OCI-M1 (cell line): ENCODE results near the gene TMPRSS6.

Experiments used
- DNase-seq: peaks from one replicate; lab custom pipeline; 2025; lab: John Stamatoyannopoulos, UW

The TMPRSS6 gene

DNA sequence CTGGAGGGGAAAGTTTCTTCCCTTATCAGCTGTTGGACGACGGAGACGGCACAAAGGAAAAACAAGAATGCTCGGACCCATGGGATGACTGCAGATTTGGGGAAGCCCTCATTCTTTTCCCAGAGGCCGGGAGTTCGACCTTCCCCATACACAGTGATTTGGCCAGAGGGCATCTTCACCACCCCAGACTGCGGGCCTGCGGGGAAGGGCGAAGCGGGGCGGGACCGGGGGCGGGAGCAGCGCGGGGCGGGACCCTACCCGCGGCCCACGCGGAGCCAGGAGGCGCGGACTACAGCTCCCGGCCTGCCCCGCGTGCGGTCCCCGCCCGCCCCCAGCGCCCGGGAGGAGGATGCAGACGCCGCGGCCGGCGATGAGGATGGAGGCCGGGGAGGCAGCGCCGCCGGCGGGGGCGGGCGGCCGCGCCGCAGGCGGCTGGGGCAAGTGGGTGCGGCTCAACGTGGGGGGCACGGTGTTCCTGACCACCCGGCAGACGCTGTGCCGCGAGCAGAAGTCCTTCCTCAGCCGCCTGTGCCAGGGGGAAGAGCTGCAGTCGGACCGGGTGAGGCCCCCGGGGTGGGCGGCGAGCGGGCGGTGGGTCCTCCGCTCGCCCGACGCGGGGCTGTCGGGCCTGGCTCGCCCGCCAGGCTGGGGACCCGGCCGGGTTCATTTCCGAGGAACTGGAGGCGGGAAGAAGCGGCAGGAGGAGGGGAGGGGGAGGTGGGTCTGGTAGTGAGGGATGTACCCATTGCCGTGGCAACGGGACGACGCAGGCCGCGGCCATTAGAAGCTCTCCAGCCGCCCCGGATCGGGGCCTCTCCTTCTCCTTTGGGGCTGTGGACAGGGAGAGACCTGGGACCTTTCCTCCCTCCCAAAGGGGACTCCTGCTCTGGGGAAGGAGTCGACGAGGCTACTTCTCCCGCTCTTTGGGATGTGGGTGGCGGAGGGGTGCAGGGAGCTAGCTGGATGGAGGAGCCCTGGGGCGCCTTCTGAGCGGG, 57.8 kb downstream of the TMPRSS6 start, which contains the start of gene KCTD17:
Gene KCTD17, plus strand, starts transcription at position 352 of the 995 bp plus-strand sequence. Its CDS starts 19 bp downstream, at position 371.
- peak; percentile 62 for DNase-seq

GRCh38 chr22:37050913-37051312, 58.6 kb downstream of the TMPRSS6 start:
- DNase-seq: no peak

DNA sequence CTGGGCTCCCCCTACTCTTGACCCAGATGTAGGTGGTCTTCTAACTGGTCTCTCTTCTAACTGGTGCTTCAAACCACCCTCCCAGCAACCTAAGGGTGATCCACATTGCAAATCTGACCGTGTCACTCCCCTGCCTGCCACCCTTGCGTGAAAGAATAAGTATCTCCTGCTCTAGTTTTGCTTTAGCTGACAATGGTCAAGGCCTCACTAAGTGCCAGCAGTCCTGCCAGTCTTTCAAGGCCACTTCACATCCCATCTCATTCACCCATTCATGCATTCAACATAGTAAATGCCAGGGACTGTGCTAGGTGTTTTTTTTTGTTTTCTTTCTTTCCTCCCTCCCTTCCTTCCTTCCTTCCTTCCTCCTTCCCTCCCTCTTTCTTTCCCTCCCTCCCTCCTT, 60.3 kb downstream of the TMPRSS6 start:
- no peak for DNase-seq

GRCh38 chr22:37048133-37048532, 61.4 kb downstream of the TMPRSS6 start:
- no peak for DNase-seq

GRCh38 chr22:37047006-37047405, 62.5 kb downstream of the TMPRSS6 start:
- no peak for DNase-seq

DNA sequence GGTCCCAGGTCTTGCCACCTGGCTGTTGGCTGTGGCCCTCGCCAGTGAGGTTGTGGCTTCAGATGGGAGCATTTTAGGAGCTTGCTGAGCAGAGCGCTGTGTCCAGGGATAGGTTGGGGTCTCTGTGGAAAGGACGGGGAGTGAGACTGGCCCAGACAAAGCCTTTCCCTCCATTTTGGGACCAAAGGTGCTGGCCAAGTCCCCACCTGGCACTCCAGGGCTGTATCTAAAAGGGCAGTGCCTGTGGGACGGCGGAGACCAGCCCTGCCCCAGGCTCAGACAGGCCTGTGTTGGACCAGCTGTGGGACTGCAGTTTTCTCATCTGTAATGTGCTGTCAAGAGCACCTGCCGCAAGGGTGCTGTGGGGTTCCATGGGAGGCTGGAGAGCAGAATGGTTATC, 62.9 kb downstream of the TMPRSS6 start:
- DNase-seq: no peak

- peak; percentile 21 for DNase-seq
These were observed 63.6 kb downstream of the TMPRSS6 start for GRCh38 chr22:37045958-37046357.

GRCh38 chr22:37044634-37045625, 64.6 kb downstream of the TMPRSS6 start:
- no peak for DNase-seq

- DNase-seq: peak; percentile 80
These were observed 65.5 kb downstream of the TMPRSS6 start for GRCh38 chr22:37043828-37044538.

GRCh38 chr22:37043209-37043827, 66.2 kb downstream of the TMPRSS6 start:
- no peak for DNase-seq

DNA sequence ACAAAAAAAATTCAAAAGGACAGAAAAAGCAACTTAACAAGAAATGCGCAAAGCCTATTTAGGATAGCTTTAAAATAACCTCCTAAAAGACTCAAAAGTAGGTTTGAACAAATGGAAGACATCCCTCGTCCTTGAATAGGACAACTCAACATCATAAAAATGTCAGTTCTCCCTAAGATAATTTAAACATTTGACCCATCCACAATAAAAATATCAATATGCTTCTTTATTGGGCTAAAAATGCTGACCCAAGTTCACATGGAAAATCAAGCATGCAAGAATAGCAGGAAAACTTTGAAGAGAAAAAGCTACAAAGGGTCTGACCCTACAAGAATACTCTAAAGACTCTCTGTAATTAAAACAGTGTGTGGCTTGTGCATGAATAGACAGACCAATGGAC, 70.0 kb downstream of the TMPRSS6 start:
- no peak for DNase-seq

DNA sequence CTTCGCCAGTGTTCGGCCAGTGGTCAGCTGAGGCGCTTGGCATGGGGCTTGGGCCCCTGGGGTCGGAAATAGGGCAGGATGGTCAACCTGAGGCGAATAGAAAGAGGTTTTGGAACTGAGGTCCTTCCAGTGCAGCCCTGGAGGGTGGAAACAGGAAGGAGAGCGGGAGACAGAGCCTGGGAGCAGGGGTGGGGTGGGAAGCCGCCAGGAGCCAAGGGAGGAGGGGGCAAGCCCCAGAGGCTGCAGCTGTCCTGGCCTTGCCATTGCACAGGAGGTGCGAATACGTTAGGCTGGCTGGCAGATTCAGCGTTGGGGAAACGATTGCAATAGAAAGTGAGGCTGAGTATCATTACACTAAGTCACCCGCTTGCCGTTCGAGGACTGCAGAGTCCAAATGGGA, 71.8 kb downstream of the TMPRSS6 start:
- no peak for DNase-seq

DNA sequence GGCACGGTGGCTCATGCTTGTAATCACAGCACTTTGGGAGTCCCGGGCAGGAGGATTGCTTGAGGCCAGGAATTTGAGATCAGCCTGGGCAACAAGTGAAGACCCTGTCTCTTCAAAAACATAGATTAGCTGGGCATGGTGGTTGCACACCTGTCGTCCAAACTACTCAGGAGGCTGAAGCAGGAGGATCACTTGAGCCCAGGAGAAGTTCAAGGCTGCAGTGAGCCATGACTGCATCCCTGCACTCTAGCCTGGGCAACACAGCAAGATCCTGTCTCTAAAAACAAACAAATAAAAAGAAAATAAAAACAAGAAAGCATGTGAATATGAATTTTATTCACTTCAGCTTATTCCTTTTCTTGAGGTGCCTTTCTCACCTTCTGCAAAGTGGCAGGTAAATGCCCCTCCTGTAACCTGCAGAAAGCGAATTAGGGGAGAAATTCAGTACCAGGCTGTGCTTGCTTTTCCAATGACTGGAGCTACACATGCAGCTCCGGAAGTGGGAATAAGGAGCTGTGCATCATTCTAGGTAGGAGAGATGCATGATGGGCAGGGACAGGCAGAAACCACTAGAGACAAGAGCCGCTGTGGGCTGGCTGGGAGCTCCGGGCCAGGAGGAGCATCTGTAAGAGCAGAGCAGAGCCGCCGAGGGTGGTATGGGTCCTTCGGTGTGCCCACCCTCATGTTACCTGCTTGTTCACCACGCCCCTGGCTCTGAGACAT, 72.7 kb downstream of the TMPRSS6 start:
- no peak for DNase-seq

GRCh38 chr22:37033605-37034430, 75.7 kb downstream of the TMPRSS6 start:
- DNase-seq: no peak

DNA sequence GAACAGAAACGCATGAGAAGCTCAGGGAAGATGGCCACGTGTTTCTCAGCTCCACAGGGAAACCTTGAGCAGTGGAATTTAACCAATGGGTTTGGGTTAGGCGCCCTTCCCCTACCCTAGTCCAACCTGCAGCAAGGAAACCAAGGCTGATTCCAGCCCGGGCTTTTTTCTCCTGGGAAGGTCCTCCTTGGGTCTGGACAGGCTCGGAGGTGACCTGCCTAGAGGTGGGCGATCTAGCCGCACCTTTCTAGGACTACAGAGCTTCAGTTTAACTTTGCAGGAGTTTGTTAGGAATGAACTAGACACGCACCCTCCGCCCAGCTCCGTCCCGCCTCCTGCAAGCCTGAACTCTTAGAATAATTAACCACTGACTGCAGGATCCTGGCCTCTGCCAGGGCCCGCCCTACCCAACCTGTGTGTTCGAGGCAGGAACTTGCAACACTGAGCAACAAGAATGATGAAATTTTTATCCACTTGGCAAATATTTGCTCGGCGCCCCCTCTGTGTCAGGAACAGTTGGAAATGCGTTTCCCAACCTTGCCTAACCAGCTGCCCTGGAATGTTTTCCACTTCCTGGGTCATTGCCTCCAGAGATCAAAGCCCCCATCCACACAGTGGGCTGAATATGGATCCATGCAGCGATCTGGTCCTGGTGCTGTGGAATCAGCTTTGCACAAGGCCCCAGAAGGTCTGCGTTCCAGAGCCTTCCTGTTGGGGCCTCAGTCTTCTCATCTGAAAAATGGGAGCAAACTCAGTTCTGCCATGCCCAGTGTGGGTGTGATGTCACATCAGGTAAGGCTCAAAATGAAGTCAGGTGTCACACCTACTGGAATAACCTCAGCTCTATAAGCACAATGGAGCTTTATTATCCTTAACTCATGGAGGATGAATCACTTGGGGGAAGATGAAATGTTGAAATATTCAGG, 76.7 kb downstream of the TMPRSS6 start:
- no peak for DNase-seq

DNA sequence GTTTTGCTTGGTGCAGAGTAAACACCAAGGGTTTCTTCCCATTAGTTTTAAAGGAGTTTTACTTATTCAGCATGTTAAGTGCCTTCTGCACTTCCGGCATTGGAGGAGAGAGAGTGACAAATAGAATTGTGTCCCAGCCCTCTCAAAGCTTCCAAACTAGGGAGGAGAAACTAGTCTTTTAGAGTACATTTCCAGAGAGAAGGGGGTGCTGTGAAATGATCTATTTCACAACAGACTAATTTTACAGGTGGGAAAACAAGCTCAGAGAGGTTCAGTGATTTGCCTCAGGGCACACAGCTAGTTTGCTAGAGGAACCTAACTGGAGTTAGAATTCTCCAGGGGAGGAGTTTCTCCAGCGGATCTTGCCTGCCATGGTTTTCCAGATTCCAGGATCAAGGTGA, 77.4 kb downstream of the TMPRSS6 start:
- no peak for DNase-seq

GRCh38 chr22:37030560-37031281, 78.8 kb downstream of the TMPRSS6 start:
- no peak for DNase-seq
